GM12875 (cell line): ENCODE measurements around the gene LSR.
"Not testable (repeated sequence)": the region's sequence is repeated elsewhere in the genome, so short reads cannot be mapped to it uniquely, and the experiment has no call there.

ENCODE experiments used
- H3K4me3 ChIP-seq: one replicate; pipeline ENCODE4 v1.5.1; 2011; ENCODE audit warnings: low read depth, low read length, control low read depth
- TF ChIP-seq, protein P1 (sequence below): IDR thresholded peaks from 2 replicates; pipeline ENCODE4 v1.5.1; 2011; ENCODE audit warnings: low read depth, mild to moderate bottlenecking, control low read depth, inconsistent platforms, low read length, moderate library complexity, borderline replicate concordance; ENCODE audit not compliant: insufficient read depth

The LSR gene

GRCh38 chr19:35220315-35220921, 28.4 kb upstream of the LSR start:
- H3K4me3 ChIP-seq, result no peak overlapping the region
- TF ChIP-seq, protein P1, sequence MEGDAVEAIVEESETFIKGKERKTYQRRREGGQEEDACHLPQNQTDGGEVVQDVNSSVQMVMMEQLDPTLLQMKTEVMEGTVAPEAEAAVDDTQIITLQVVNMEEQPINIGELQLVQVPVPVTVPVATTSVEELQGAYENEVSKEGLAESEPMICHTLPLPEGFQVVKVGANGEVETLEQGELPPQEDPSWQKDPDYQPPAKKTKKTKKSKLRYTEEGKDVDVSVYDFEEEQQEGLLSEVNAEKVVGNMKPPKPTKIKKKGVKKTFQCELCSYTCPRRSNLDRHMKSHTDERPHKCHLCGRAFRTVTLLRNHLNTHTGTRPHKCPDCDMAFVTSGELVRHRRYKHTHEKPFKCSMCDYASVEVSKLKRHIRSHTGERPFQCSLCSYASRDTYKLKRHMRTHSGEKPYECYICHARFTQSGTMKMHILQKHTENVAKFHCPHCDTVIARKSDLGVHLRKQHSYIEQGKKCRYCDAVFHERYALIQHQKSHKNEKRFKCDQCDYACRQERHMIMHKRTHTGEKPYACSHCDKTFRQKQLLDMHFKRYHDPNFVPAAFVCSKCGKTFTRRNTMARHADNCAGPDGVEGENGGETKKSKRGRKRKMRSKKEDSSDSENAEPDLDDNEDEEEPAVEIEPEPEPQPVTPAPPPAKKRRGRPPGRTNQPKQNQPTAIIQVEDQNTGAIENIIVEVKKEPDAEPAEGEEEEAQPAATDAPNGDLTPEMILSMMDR, result no peak

DNA sequence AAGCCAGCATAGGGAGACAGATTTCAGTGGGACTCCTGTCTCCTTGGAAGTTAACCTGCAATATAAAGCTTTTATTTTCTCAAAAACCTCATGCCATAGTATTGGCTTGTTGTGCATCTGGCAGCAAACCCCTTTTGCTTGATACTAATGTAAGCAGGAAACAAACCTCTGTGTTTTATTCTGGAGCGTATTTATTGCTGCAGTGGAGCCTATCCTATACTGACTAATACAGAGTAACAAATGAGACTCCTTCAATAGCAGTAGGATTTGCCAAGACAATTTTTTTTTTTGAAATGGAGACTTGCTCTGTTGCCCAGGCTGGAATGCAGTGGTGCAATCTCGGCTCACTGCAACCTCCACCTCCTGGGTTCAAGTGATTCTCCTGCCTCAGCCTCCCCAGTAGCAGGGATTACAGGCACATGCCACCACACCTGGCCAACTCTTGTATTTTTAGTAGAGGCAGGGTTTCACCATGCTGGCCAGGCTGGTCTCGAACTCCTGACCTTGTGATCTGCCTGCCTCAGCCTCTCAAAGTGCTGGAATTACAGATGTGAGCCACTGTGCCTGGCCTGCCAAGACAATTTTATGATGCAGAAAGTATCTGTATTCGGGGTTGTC, 27.7 kb upstream of the LSR start:
- H3K4me3 ChIP-seq, result not testable (repeated sequence)

DNA sequence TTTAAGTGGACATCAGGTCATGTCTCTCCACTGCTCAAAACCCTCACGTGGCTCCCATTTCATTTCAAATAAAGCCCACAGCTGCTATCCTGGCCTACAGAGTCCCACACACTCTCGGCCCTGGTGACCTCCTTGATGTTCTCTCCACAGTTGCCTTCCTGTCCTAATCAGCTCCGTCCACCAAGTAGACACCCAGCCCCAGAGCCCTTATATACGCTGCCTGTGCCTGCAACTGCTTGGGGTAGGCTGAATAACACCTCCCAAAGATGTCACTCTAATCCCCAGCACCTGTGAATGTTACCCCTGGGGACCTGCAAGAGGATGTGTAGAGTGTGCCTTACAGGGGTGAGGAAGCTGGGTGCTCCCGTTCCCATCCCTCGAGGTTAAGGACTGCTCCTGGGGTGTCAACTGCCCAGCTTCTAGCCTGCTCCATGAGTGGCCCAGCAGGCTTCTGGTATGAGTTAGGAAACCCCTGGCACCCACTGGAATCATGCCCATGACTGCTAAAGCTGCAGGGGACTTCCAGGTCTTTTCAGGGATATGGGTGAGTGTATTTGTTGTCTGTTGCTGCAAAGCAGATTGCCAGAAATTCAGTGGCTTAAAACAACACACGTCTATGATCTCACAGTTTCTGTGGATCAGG, 26.3 kb upstream of the LSR start:
- TF ChIP-seq, protein P1, result no peak
- H3K4me3 ChIP-seq, result no peak overlapping the region

DNA sequence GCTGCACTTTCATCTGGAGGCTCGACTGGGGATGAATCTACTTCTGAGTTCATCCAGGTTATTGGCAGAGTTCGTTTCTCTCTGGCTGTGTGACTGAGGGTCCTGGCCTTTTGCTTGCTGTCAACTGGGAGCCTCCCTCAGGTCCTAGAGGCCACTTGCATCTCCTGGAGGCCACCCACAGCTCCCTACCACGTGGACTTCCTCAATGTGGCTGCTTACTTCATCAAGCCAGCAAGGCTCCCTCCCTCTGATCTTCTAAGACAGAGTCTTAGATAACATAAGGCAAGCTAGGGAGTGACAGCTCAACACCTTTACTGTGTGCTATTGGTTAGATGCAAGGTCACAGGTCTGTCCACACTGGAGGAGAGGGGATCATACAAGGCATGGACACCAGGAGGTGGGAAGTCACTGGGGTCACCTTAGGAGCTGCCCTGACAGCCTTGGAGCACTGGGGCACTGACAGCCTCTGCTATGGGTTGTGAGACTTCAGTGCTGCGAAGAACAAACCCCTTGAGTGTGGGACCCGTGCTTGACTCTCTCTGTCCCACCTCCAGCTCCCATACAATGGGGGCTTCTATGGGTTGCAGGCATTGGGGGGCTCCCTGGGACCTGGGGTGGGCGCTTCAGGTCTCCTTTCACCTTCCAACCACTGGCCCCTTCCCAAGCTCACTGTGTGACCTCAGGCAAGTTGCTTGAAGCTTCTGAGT, 25.6 kb upstream of the LSR start:
- no peak overlapping the region for H3K4me3 ChIP-seq
- TF ChIP-seq, protein P1, result no peak

DNA sequence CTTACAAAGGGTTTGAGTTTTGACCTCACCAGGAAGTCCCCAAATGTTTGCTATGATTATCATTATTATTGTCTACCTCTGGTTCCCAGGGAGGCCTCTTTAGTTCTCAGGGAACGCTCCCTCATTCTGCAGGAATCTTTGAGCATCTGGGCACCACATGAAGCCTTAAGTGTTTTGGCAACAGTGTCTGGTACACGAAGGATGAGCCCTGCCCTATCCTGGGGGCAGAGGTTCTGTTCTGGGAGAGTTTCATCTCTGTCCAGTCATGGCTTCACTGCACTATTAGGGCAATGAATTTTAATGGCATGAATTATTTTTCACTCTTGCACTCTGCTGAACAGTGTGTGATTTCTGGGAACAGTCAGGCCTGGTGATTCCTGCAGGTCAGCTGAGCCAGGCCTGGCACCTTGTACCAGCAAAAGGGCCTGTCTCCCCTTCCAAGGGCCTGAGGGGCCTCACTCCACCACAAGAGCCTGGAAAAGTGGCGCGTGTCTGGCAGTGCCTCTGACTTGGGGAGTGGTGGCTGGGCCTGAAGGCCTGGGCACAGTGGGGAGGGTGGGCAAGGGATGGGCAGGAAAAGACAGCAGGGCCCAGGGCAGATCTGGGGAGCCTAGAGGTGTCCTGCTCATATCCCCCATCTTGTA, 24.8 kb upstream of the LSR start:
- TF ChIP-seq, protein P1, result no peak
- no peak overlapping the region for H3K4me3 ChIP-seq

GRCh38 chr19:35224681-35225571, 23.9 kb upstream of the LSR start:
- TF ChIP-seq, protein P1, result no peak

More at GRCh38 chr19:35224681-35225571, 23.9 kb upstream of the LSR start:
- no peak overlapping the region for H3K4me3 ChIP-seq
